Stimulated activated CD4-positive, alpha-beta T cell treated with anti-CD3 and anti-CD28 coated beads, Interleukin-1b, Interleukin-23, amount 100 ng/mL, for 4 hours (primary cell): ENCODE measurements around the gene SPDYE17.
"Not testable (repeated sequence)": the region's sequence is repeated elsewhere in the genome, so short reads cannot be mapped to it uniquely, and the experiment has no call there.

Experiments
- DNase-seq, 2 donors: peaks; one replicate each; pipeline ENCODE4 v3.0.0-alpha.2; 2020; ENCODE audit warnings: low read depth in 2 of 2

Gene SPDYE17

GRCh38 chr7:76998764-76999450 is 33.3 kb downstream of the SPDYE17 start:
- not testable (repeated sequence) for DNase-seq

GRCh38 chr7:76998285-76998589 is 33.9 kb downstream of the SPDYE17 start:
- no peak for DNase-seq

GRCh38 chr7:76997381-76998284 is 34.5 kb downstream of the SPDYE17 start:
- DNase-seq, result no peak

- DNase-seq, result not testable (repeated sequence)
These were observed 35.2 kb downstream of the SPDYE17 start for GRCh38 chr7:76996932-76997331.

- not testable (repeated sequence) for DNase-seq
These were observed 37.9 kb downstream of the SPDYE17 start for GRCh38 chr7:76994286-76994685.

- DNase-seq, result not testable (repeated sequence)
These were observed 38.3 kb downstream of the SPDYE17 start for GRCh38 chr7:76993831-76994230.

- DNase-seq, result not testable (repeated sequence)
These were observed 39.3 kb downstream of the SPDYE17 start for GRCh38 chr7:76992871-76993270.

GRCh38 chr7:76992204-76992603 is 40.0 kb downstream of the SPDYE17 start:
- DNase-seq, result not testable (repeated sequence)

- not testable (repeated sequence) for DNase-seq
These were observed 42.0 kb downstream of the SPDYE17 start for GRCh38 chr7:76990202-76990601.

- DNase-seq, result not testable (repeated sequence)
These were observed 46.0 kb downstream of the SPDYE17 start for GRCh38 chr7:76985924-76986717.

- DNase-seq, result not testable (repeated sequence)
These were observed 47.4 kb downstream of the SPDYE17 start for GRCh38 chr7:76984784-76985136.

GRCh38 chr7:76983937-76984783 is 48.0 kb downstream of the SPDYE17 start:
- not testable (repeated sequence) for DNase-seq

- DNase-seq, result not testable (repeated sequence)
These were observed 48.8 kb downstream of the SPDYE17 start for GRCh38 chr7:76983333-76983732.

- not testable (repeated sequence) for DNase-seq
These were observed 49.7 kb downstream of the SPDYE17 start for GRCh38 chr7:76982501-76982900.

GRCh38 chr7:76981187-76981970 is 50.8 kb downstream of the SPDYE17 start:
- DNase-seq, result not testable (repeated sequence)

- DNase-seq, result not testable (repeated sequence)
These were observed 51.6 kb downstream of the SPDYE17 start for GRCh38 chr7:76980576-76980975.

- not testable (repeated sequence) for DNase-seq
These were observed 54.3 kb downstream of the SPDYE17 start for GRCh38 chr7:76977761-76978367.

GRCh38 chr7:76974793-76975579 is 57.2 kb downstream of the SPDYE17 start:
- not testable (repeated sequence) for DNase-seq

- DNase-seq, result not testable (repeated sequence)
These were observed 57.8 kb downstream of the SPDYE17 start for GRCh38 chr7:76974336-76974735.
